ENCODE data around the gene FOXJ1.

The FOXJ1 gene

DNA sequence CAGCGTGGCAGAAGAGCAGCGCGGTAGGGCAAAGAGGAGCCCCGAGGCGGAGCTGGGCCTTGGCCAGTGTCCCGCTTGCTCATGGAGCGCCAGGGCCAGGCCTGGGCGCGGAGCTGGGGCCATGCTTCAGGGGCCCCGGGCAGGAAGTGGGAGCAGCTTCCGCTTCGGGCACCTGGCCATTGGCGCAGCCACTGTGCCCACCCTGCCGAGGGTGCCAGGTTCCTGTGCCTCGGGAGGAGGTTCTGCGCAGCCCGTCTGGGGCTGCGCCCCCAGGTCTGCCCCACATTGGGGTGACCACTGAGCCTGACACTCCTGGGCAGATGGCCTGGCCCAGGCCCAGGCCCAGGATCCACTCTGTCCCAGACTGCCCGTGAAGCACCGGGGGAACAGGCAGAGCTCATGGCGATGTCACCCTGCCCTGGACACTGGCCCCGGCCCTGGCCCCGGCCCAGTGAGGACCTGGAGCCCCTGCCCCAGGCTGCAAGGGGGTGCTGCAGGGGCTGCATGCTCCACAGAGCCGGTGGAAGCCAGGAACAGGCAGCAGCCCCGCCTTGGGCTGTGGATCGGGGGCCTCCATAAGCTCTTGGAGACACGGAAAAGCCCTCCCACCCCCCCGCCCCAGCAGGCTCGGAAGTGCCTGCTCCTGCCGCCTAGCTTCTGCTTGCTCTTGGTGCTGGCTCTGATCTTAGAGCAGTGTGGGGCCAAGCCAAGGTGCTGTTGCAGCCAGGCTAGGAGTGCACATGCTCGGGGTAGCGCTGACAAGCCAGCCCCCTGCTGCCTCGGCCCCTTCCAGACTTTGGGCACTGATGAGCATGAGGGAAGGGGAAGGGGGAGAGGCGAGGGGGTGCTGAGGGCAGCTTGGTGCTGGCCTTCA, 35.9 kb upstream of the FOXJ1 start:
- TF ChIP-seq POLR2AphosphoS5 (IDR thresholded peaks at IDR 0.05; ENCODE audit: low read depth, low read length), result no peak

DNA sequence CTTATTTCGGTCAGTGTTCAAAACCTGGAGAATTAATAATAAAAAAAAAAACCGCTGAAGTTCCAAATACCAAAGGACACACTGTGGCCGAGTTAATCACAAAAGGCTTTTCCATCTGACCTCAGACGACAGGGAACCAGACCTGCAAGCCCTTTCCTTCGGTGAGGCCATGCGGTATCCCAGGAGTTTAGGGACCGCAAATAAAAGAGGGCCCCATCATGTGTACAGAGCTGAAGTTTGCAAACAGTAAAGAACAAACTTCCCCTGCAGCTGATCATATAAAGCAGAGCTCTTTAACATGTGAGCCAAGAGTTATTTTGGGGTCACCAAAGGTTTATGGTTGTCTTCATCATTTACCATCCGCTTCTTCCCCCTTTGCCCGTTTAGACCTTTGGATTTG, 33.0 kb upstream of the FOXJ1 start:
- TF ChIP-seq POLR2AphosphoS5 (IDR thresholded peaks at IDR 0.05; ENCODE audit: low read depth, low read length) (no peak), FOXP2 (optimal IDR thresholded peaks at IDR 0.05; ENCODE audit: borderline replicate concordance, extremely low read depth, extremely low read length, insufficient read depth) (no peak), SIN3A (IDR thresholded peaks at IDR 0.05; ENCODE audit: borderline replicate concordance, insufficient read depth, low read length) (no peak), TAF1 (IDR thresholded peaks at IDR 0.05; ENCODE audit: borderline replicate concordance, insufficient read depth, low read length) (no peak)
- TF ChIP-seq, protein P1, sequence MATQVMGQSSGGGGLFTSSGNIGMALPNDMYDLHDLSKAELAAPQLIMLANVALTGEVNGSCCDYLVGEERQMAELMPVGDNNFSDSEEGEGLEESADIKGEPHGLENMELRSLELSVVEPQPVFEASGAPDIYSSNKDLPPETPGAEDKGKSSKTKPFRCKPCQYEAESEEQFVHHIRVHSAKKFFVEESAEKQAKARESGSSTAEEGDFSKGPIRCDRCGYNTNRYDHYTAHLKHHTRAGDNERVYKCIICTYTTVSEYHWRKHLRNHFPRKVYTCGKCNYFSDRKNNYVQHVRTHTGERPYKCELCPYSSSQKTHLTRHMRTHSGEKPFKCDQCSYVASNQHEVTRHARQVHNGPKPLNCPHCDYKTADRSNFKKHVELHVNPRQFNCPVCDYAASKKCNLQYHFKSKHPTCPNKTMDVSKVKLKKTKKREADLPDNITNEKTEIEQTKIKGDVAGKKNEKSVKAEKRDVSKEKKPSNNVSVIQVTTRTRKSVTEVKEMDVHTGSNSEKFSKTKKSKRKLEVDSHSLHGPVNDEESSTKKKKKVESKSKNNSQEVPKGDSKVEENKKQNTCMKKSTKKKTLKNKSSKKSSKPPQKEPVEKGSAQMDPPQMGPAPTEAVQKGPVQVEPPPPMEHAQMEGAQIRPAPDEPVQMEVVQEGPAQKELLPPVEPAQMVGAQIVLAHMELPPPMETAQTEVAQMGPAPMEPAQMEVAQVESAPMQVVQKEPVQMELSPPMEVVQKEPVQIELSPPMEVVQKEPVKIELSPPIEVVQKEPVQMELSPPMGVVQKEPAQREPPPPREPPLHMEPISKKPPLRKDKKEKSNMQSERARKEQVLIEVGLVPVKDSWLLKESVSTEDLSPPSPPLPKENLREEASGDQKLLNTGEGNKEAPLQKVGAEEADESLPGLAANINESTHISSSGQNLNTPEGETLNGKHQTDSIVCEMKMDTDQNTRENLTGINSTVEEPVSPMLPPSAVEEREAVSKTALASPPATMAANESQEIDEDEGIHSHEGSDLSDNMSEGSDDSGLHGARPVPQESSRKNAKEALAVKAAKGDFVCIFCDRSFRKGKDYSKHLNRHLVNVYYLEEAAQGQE (IDR thresholded peaks at IDR 0.05; ENCODE audit: insufficient read depth in 1 of 2, low read depth in 2 of 2, low read length in 2 of 2), result no peak

DNA sequence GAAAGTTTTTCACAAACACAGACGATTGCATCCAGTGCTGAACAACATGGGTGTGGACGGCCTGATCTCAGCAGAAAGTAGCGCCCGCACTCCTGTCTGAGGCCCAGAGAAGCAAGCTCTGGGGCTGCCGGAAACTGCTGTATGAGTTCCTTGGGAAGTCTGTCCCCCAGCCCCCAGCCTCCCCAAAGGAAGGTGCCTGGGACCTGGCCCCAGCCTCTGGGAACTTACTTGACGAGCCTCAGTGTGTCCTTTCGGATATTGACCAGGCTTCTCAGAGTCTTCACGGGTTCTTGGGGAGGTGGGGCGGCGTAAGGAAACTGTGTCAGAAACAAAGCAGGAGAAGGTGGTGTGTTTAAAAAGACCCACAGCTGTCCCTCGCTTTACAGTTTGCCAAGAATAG, 32.4 kb upstream of the FOXJ1 start:
- TF ChIP-seq FOXP2 (optimal IDR thresholded peaks at IDR 0.05; ENCODE audit: borderline replicate concordance, extremely low read depth, extremely low read length, insufficient read depth) (no peak), SIN3A (IDR thresholded peaks at IDR 0.05; ENCODE audit: borderline replicate concordance, insufficient read depth, low read length) (no peak)

DNA sequence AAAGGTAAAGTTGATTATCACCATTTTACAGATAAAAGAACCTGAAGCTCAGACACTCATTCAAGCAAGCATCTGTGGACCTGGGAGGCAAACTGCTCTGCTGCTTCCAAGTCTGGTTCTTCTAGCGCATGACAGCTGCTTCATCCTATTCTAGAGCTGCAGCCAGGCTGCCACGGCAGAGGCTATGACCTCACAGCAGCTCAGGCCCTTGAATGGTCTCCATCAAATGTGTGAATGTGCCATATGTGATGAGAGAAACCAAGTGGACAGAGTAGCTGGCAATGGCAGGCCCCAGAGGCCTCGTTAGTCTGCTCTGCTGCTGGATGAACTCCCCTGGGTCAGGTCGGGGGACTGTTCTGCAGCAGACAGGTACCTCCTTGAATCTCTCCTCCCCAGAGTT, 30.7 kb upstream of the FOXJ1 start:
- TF ChIP-seq SIN3A (IDR thresholded peaks at IDR 0.05; ENCODE audit: borderline replicate concordance, insufficient read depth, low read length) (no peak), FOXP2 (optimal IDR thresholded peaks at IDR 0.05; ENCODE audit: borderline replicate concordance, extremely low read depth, extremely low read length, insufficient read depth) (no peak), POLR2AphosphoS5 (IDR thresholded peaks at IDR 0.05; ENCODE audit: low read depth, low read length) (no peak), TAF1 (IDR thresholded peaks at IDR 0.05; ENCODE audit: borderline replicate concordance, insufficient read depth, low read length) (no peak)
- TF ChIP-seq, protein P1 (IDR thresholded peaks at IDR 0.05; ENCODE audit: insufficient read depth in 1 of 2, low read depth in 2 of 2, low read length in 2 of 2), result no peak

DNA sequence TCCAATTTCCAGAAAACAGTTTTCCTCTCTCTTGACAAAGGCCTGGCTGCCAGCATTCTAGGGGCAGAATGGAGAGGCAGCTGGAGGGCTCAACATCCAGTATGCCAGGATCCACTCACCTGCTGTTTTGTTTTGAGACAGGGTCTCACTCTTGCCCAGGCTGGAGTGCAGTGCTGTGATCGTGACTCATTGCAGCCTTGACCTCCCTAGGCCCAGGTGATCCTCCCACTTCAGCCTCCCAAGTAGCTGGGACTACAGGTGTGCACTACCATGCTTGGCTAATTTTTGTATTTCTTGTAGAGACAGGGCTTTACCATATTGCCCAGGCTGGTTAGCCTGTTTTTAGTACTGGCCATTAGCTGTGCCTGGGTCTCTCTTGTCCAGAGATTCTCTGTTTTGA, 29.1 kb upstream of the FOXJ1 start:
- TF ChIP-seq FOXP2 (optimal IDR thresholded peaks at IDR 0.05; ENCODE audit: borderline replicate concordance, extremely low read depth, extremely low read length, insufficient read depth) (no peak), POLR2AphosphoS5 (IDR thresholded peaks at IDR 0.05; ENCODE audit: low read depth, low read length) (no peak), SIN3A (IDR thresholded peaks at IDR 0.05; ENCODE audit: borderline replicate concordance, insufficient read depth, low read length) (no peak)

DNA sequence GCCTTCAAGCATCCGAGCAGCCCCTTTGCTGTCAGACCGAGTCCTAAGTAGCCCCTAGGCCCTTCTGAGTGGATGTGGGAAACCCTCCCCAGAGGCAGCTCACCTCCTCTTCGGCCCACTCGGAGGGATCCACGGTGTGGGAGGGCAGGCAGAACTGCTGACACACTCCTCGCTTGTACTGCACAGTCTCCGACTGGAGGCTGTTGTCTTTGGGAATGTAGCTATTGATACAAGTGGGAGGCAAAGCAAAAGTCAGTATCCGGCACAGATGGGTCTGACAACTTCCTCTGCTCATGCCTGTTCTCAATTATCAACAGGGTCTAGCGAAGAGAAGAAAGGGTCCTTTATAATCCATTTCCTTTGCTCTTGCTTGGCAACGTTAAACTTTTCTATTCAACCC, 25.9 kb upstream of the FOXJ1 start:
- TF ChIP-seq FOXP2 (optimal IDR thresholded peaks at IDR 0.05; ENCODE audit: borderline replicate concordance, extremely low read depth, extremely low read length, insufficient read depth) (no peak), TAF1 (IDR thresholded peaks at IDR 0.05; ENCODE audit: borderline replicate concordance, insufficient read depth, low read length) (no peak), SIN3A (IDR thresholded peaks at IDR 0.05; ENCODE audit: borderline replicate concordance, insufficient read depth, low read length) (no peak), POLR2AphosphoS5 (IDR thresholded peaks at IDR 0.05; ENCODE audit: low read depth, low read length) (no peak)
- TF ChIP-seq, protein P1 (IDR thresholded peaks at IDR 0.05; ENCODE audit: insufficient read depth in 1 of 2, low read depth in 2 of 2, low read length in 2 of 2), result no peak

All from PFSK-1 (cell line).